Uterus (tissue), 4 donors: ENCODE data around the gene SFN. TPM values are rescaled to one million over a fixed set of nuclear protein-coding genes. Genes with fewer than 3 reads are reported as not detected.

Experiments used
- DNase-seq, 2 donors: peaks; one replicate each; pipeline ENCODE4 v3.0.0-alpha.2; 2019 to 2020
- H3K27ac ChIP-seq, 2 donors: fragments of 200-600 bp; sonication (generic); 1 replicate in 1 of 2; 2 replicates in 1 of 2; pipeline ENCODE4 v1.5.1; 2016 to 2018
- H3K27me3 ChIP-seq, 2 donors: fragments of 200-600 bp; sonication (generic); one replicate each; pipeline ENCODE4 v1.5.1; 2018 to 2019; ENCODE audit warnings: control low read depth in 1 of 2
- H3K36me3 ChIP-seq, 2 donors: fragments of 200-600 bp; sonication (generic); one replicate each; pipeline ENCODE4 v1.5.1; 2019; ENCODE audit warnings: control low read depth in 1 of 2
- H3K4me1 ChIP-seq, 2 donors: fragments of 200-600 bp; sonication (generic); one replicate each; pipeline ENCODE4 v1.5.1; 2018 to 2019; ENCODE audit warnings: control low read depth in 1 of 2
- H3K4me3 ChIP-seq, 2 donors: fragments of 200-600 bp; sonication (generic); 1 replicate in 1 of 2; 2 replicates in 1 of 2; pipeline ENCODE4 v1.5.1; 2018 to 2019; ENCODE audit warnings: mild to moderate bottlenecking in 1 of 2
- H3K9me3 ChIP-seq, 2 donors: fragments of 200-600 bp; sonication (generic); one replicate each; pipeline ENCODE4 v1.5.1; 2019; ENCODE audit warnings: control low read depth in 1 of 2
- CTCF ChIP-seq, 4 experiments: fragments of 200-600 bp in 2 of 4; fragments of 450-650 bp in 2 of 4; sonication (generic) in 2 of 4; IDR thresholded peaks; one replicate each; pipeline ENCODE4 v1.5.1; 2016 to 2019; ENCODE audit warnings: antibody characterized with exemption in 4 of 4, mild to moderate bottlenecking in 2 of 4, moderate library complexity in 1 of 4
- POLR2A ChIP-seq, 2 donors: fragments of 450-650 bp; IDR thresholded peaks; one replicate each; pipeline ENCODE4 v1.6.1; 2016; ENCODE audit warnings: antibody characterized with exemption in 2 of 2, mild to moderate bottlenecking in 1 of 2, moderate library complexity in 1 of 2
- intact Hi-C: fragments of 100-400 bp; cut with DNase I; formaldehyde crosslinking; loops from one replicate; pipeline ENCODE4 v1.15.1; 2023; ENCODE audit warnings: low total_unique reads
- total RNA-seq, 4 donors: library from RNA; depleted of rRNA in 3 of 4; stranded (reverse); fragments of >200 nt in 3 of 4; gene quantifications; one replicate each; pipeline versions ENCODE4 v1.1.0 to v1.2.4, GENCODE V29; 2014 to 2023
- donor health status: DM: yes; HTN: yes; CAD: no.

The SFN gene
- total RNA-seq, 4 donors from 2014 or later, result 0.55 to 0.83 TPM; not detected in 2

GRCh38 chr1:26822737-26823395, 40.1 kb upstream of the SFN start:
- no peak overlapping the region for H3K27ac ChIP-seq
- H3K27me3 ChIP-seq, result no peaks in the 10 kb centered on the region
- TF ChIP-seq CTCF (IDR thresholded peaks at IDR 0.05) (no peak), POLR2A (IDR thresholded peaks at IDR 0.05) (no peak)
- peaks cover 5% of the 10 kb centered on the region in 2 donors for H3K4me1 ChIP-seq
- DNase-seq, result no peak
- H3K9me3 ChIP-seq, result no peaks in the 10 kb centered on the region
- H3K36me3 ChIP-seq, result no peaks in the 10 kb centered on the region
- intact Hi-C loops, result no loop called here
- H3K4me3 ChIP-seq, result no peak overlapping the region

GRCh38 chr1:26824731-26825130, 38.2 kb upstream of the SFN start:
- peaks cover 10 to 20% of the 10 kb centered on the region in 2 donors for H3K4me1 ChIP-seq
- H3K4me3 ChIP-seq, result no peak overlapping the region
- intact Hi-C loops, result no loop called here
- no peak for DNase-seq
- H3K27me3 ChIP-seq, result no peaks in the 10 kb centered on the region
- H3K36me3 ChIP-seq, result no peaks in the 10 kb centered on the region
- H3K9me3 ChIP-seq, result no peaks in the 10 kb centered on the region
- TF ChIP-seq CTCF (IDR thresholded peaks at IDR 0.05) (no peak), POLR2A (IDR thresholded peaks at IDR 0.05) (no peak)
- no peak overlapping the region for H3K27ac ChIP-seq

GRCh38 chr1:26826261-26827105, 36.5 kb upstream of the SFN start, which contains the start of gene ZDHHC18:
Gene ZDHHC18 (plus strand): TSS chr1:26826688. CDS start chr1:26826805, 117 bp downstream.
- TF ChIP-seq POLR2A (IDR thresholded peaks at IDR 0.05) (peak; percentile 37 to 62), CTCF (IDR thresholded peaks at IDR 0.05) (peak; percentile 29 to 89 (median 73))
- peak; percentile 70 to 72 for DNase-seq
- intact Hi-C loops, result no loop called here

GRCh38 chr1:26827106-26827604, 35.8 kb upstream of the SFN start:
- peaks cover 10 to 20% of the 10 kb centered on the region in 2 donors for H3K4me1 ChIP-seq
- H3K27ac ChIP-seq, result peak overlapping the region; percentile 89 to 90
- no peak for DNase-seq

More at GRCh38 chr1:26826261-26827105, 36.5 kb upstream of the SFN start, which contains the start of gene ZDHHC18:
- H3K4me3 ChIP-seq, result peak within 1 kb of the TSS; percentile 82 to 87
- peaks cover 10 to 20% of the 10 kb centered on the region in 2 donors for H3K4me1 ChIP-seq
- peak within 1 kb of the TSS; percentile 89 to 90 for H3K27ac ChIP-seq
- H3K36me3 ChIP-seq, result no peaks in the 10 kb centered on the region
- H3K9me3 ChIP-seq, result no peaks in the 10 kb centered on the region
- no peaks in the 10 kb centered on the region for H3K27me3 ChIP-seq

More at GRCh38 chr1:26827106-26827604, 35.8 kb upstream of the SFN start:
- Histone ChIP-seq H3K9me3 (no peaks in the 10 kb centered on the region), H3K4me3 (peak overlapping the region; percentile 82 to 87), H3K27me3 (no peaks in the 10 kb centered on the region), H3K36me3 (no peaks in the 10 kb centered on the region)
- intact Hi-C loops, result no loop called here
- TF ChIP-seq CTCF (IDR thresholded peaks at IDR 0.05) (no peak), POLR2A (IDR thresholded peaks at IDR 0.05) (no peak)
